Stimulated activated effector memory CD8-positive, alpha-beta T cell treated with anti-CD3 and anti-CD28 coated beads, Interleukin-12 subunit alpha, Interleukin-12 subunit beta, amount 100 ng/mL, for 72 hours (primary cell): ENCODE measurements around the gene CTAG1B.
"Not testable (repeated sequence)": the region's sequence is repeated elsewhere in the genome, so short reads cannot be mapped to it uniquely, and the experiment has no call there.

ENCODE experiments used
- ATAC-seq: fragments of 150-1000 bp; cut with Tn5 transposase; 2 replicates; pipeline ENCODE4 v1.10.0; 2021
- DNase-seq, 2 donors: peaks; one replicate each; pipeline ENCODE4 v3.0.0; 2021 to 2022; ENCODE audit warnings: low spot score in 2 of 2
- H3K27ac Mint-ChIP-seq: one replicate; pipeline ENCODE4 v1.8.0; 2022; ENCODE audit warnings: mild to moderate bottlenecking, mixed read lengths
- H3K36me3 Mint-ChIP-seq: one replicate; pipeline ENCODE4 v1.8.0; 2022; ENCODE audit warnings: mild to moderate bottlenecking, mixed read lengths
- H3K4me1 Mint-ChIP-seq: one replicate; pipeline ENCODE4 v1.8.0; 2022; ENCODE audit warnings: mixed read lengths
- H3K4me3 Mint-ChIP-seq: one replicate; pipeline ENCODE4 v1.8.0; 2022; ENCODE audit warnings: mild to moderate bottlenecking, mixed read lengths
- H3K9me3 Mint-ChIP-seq: one replicate; pipeline ENCODE4 v1.8.0; 2022; ENCODE audit warnings: mixed read lengths

The CTAG1B gene

DNA sequence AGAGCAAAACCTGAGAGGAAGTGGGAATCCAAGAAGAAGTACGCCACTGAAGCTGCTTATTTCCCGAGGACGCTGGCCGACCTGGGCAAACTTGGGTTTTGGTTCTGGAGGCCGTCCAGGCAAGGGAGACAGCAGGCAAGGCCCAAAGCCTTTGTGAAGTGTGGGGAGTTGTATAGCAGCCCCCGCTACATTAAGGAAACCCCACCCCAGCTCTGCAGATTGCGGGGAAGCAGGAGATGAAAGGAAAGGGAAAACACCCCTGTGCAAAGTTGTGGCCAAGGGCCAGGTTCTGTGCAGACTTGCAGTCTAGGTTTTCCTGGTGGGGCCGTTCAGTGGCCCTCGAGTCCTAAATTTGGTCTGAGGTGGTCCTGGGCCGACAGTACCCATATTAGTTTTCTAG, 46.0 kb downstream of the CTAG1B start:
- not testable (repeated sequence) for DNase-seq, H3K9me3 Mint-ChIP-seq, H3K4me1 Mint-ChIP-seq, H3K36me3 Mint-ChIP-seq, H3K4me3 Mint-ChIP-seq, H3K27ac Mint-ChIP-seq, ATAC-seq

DNA sequence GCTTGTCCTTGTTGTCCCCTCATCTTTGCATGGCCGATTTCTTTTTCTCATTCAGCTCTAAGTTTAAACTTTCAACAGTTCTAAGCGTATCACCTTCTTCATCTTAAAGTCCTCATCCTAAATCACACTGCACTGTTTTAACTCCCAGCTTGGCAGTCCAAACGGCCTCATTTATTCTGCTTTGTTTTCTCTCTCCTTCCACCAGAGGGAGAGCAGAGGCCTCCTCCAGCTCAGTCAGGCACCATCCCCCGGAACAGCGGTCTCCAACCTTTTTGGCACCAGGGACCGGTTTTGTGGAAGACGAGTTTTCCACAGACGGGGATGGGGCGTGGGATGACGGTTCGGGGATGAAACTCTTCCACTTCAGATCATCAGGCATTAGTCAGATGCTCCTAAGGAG, 48.7 kb downstream of the CTAG1B start:
- H3K36me3 Mint-ChIP-seq, H3K9me3 Mint-ChIP-seq, H3K4me1 Mint-ChIP-seq, H3K4me3 Mint-ChIP-seq, H3K27ac Mint-ChIP-seq, DNase-seq, ATAC-seq: not testable (repeated sequence)
